K562 (cell line): Measurements from ENCODE around the gene DTWD2. TPM values are rescaled to one million over a fixed set of nuclear protein-coding genes. Genes with fewer than 3 reads are reported as not detected.
A peak's percentile ranks its signal among the peaks of the same experiment; 100 is the strongest.

ENCODE experiments used
- CHD4 ChIP-seq: fragments of 200-600 bp; sonication (generic); IDR thresholded peaks from 3 replicates; pipeline ENCODE4 v1.6.1; 2012; ENCODE audit warnings: low read depth, mild to moderate bottlenecking, mixed read lengths, low read length, inconsistent platforms; ENCODE audit not compliant: insufficient read depth, insufficient replicate concordance, poor library complexity, severe bottlenecking
- FOXJ2 ChIP-seq: fragments of 200-800 bp; sonication (Bioruptor generic); IDR thresholded peaks from 2 replicates; pipeline ENCODE4 v1.6.1; 2016; ENCODE audit warnings: missing genetic modification characterization, missing compliant biosample characterization
- KDM4B ChIP-seq, 2 experiments: fragments of 450-650 bp in 1 of 2; sonication (generic) in 1 of 2; IDR thresholded peaks; 2 replicates each; pipeline ENCODE4 v1.6.1; 2016 to 2017; ENCODE audit warnings: borderline replicate concordance in 2 of 2, antibody characterized with exemption in 1 of 2, low read depth in 1 of 2, mild to moderate bottlenecking in 1 of 2
- MAFF ChIP-seq: IDR thresholded peaks from 2 replicates; pipeline ENCODE4 v1.6.1; 2012; ENCODE audit warnings: low read length, improper control_type of control experiment
- PHF20 ChIP-seq: fragments of 450-650 bp; IDR thresholded peaks from 2 replicates; pipeline ENCODE4 v1.6.1; 2018; ENCODE audit not compliant: partially characterized antibody
- SPI1 ChIP-seq: IDR thresholded peaks from 2 replicates; pipeline ENCODE4 v1.6.1; 2011; ENCODE audit warnings: low read depth, low read length, control low read depth, borderline replicate concordance
- SRSF9 ChIP-seq: fragments of 200-400 bp; formaldehyde crosslinking; IDR thresholded peaks from 2 replicates; pipeline ENCODE4 v1.6.1; 2017; ENCODE audit warnings: low read depth, low read length, borderline replicate concordance
- TEAD1 ChIP-seq, 2 experiments: fragments of 450-650 bp in 1 of 2; sonication (generic) in 1 of 2; formaldehyde crosslinking; IDR thresholded peaks; 2 replicates each; pipeline versions ENCODE4 v1.4.0 to v1.8.0; 2020 to 2022; ENCODE audit warnings: mild to moderate bottlenecking in 2 of 2, missing genetic modification reagents in 1 of 2
- TOE1 ChIP-seq, 2 experiments: fragments of 450-650 bp in 1 of 2; sonication (generic) in 1 of 2; formaldehyde crosslinking in 1 of 2; IDR thresholded peaks; 2 replicates each; pipeline versions ENCODE4 v1.7.1 to v1.8.0; 2016 to 2022; ENCODE audit warnings: borderline replicate concordance in 2 of 2, mild to moderate bottlenecking in 2 of 2, antibody characterized with exemption in 1 of 2, inconsistent platforms in 1 of 2, low read depth in 1 of 2, missing genetic modification reagents in 1 of 2, moderate library complexity in 1 of 2
- USF1 ChIP-seq: sonication (generic); formaldehyde crosslinking; IDR thresholded peaks from 2 replicates; pipeline ENCODE4 v1.9.0; 2022; ENCODE audit warnings: mild to moderate bottlenecking, missing genetic modification reagents
- ZBTB26 ChIP-seq: fragments of 450-650 bp; formaldehyde crosslinking; IDR thresholded peaks from 2 replicates; pipeline ENCODE4 v1.4.0; 2022; ENCODE audit warnings: missing genetic modification characterization
- ZNF165 ChIP-seq: fragments of 250-450 bp; sonication (Bioruptor Pico); IDR thresholded peaks from 2 replicates; pipeline ENCODE4 v1.4.0; 2020; ENCODE audit warnings: borderline replicate concordance
- ZNF778 ChIP-seq: fragments of 450-650 bp; formaldehyde crosslinking; IDR thresholded peaks from 2 replicates; pipeline ENCODE4 v1.4.0; 2020; ENCODE audit warnings: mild to moderate bottlenecking, moderate library complexity
- ZNF79 ChIP-seq: fragments of 250-450 bp; sonication (Bioruptor Pico); IDR thresholded peaks from 2 replicates; pipeline ENCODE4 v1.4.0; 2020; ENCODE audit warnings: low read depth, mild to moderate bottlenecking, moderate library complexity
- polyA plus RNA-seq, 8 experiments: library from polyadenylated mRNA; depleted of rRNA in 4 of 8; stranded (reverse) in 5 of 8; unstranded in 3 of 8; fragments of >200 nt; fragmentation: Nextera tagmentation in 2 of 8; fragmentation: Illumina TruSeq in 1 of 8; extraction: Ambion mirVana in 2 of 8; extraction: Trizol in 1 of 8; gene quantifications; 2 replicates each; pipeline versions ENCODE4 v1.2.1 to v1.2.3, GENCODE V29; 2011 to 2014; ENCODE audit warnings: inconsistent platforms in 1 of 8, missing spikeins in 1 of 8
- total RNA-seq, 7 experiments: library from RNA; depleted of rRNA in 6 of 7; stranded (reverse); fragments of >200 nt in 6 of 7; fragmentation: Illumina TruSeq in 2 of 7; extraction: Trizol in 2 of 7; gene quantifications; 2 replicates each; pipeline versions ENCODE4 v1.2.1 to v1.2.3, GENCODE V29; 2011 to 2021; ENCODE audit warnings: low replicate concordance in 1 of 7
- TF ChIP-seq, protein P1 (sequence below): IDR thresholded peaks from 2 replicates; pipeline ENCODE4 v1.6.1; 2011; ENCODE audit warnings: borderline replicate concordance, low read depth, mild to moderate bottlenecking, moderate library complexity, low read length; ENCODE audit not compliant: insufficient read depth, poor library complexity, severe bottlenecking
- TF ChIP-seq, protein P2 (sequence below): sonication (generic); formaldehyde crosslinking; IDR thresholded peaks from 2 replicates; pipeline ENCODE4 v1.8.0; 2023; ENCODE audit warnings: mild to moderate bottlenecking, missing genetic modification reagents

Gene DTWD2
- total and polyA plus RNA-seq, 9 of the 15 experiments (the other 6 are each of a cell fraction or from before 2014, with no cell fraction given) = 0.99 to 10.8 (median 4.1) TPM

DNA sequence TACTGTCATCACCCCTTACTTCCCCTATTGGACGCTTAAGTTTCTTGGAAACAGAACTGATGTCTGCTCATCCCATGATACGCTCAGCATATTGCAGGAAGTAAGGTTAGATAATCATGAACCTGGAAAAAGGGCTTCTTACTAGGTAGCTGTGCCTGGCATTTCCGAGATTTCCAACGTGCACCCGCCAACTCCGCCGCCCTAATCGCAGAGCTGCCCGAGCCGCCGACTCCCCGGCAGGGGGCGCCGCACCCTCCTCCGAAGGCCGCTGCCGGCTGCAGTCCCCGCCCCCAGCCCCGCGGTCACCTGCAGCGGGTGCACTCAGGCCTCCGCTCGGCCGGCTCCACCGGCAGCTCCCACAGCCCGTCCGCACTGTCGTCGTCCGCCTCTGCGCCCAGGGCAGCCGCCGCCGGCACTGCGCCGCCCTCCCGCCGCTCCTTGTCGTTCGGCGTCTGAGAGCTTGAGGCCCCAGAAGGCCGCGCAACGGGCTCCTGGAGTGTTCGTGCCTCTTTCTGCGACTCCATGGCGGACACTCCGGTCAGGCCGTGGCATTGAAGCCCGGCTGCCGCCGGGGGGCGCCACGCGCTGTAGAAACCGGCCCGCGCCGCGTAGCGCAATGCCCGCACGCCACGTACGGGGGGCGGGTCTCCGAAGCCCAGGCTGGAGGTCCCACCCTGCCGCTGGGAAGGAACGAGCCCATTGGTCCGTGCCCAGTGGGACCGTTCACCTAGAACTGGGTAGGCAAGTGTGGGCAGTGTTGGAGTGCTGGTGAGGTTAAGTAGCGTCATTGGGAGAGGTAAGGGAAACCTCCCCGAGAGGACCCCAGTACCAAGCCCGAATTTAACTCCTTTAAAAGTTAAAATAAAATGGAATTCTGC is at the start of gene DTWD2 (continued):
- 0 out of 2 replicates have a peak, but pooled peaks have one; percentile 54 for TF ChIP-seq TOE1 (IDR thresholded peaks at IDR 0.05; ENCODE audit: borderline replicate concordance)
- TF ChIP-seq TOE1 (CRISPR knock-in tag; IDR thresholded peaks at IDR 0.05; ENCODE audit: borderline replicate concordance, low read depth) = no peak; the same call in 1 of the 2 replicates
- TF ChIP-seq ZBTB26 (CRISPR knock-in tag) = no peak
- TF ChIP-seq ZNF778 (CRISPR knock-in tag) = no peak
- TF ChIP-seq ZNF79 (CRISPR knock-in tag) = no peak
- TF ChIP-seq TEAD1 (CRISPR knock-in tag; IDR thresholded peaks at IDR 0.05) = peak in 1 of 2 experiments; percentile 93; a peak in 2 of 4 replicates
- TF ChIP-seq USF1 (CRISPR knock-in tag) = no peak; the same call in 1 of the 2 replicates
- TF ChIP-seq, protein P1, sequence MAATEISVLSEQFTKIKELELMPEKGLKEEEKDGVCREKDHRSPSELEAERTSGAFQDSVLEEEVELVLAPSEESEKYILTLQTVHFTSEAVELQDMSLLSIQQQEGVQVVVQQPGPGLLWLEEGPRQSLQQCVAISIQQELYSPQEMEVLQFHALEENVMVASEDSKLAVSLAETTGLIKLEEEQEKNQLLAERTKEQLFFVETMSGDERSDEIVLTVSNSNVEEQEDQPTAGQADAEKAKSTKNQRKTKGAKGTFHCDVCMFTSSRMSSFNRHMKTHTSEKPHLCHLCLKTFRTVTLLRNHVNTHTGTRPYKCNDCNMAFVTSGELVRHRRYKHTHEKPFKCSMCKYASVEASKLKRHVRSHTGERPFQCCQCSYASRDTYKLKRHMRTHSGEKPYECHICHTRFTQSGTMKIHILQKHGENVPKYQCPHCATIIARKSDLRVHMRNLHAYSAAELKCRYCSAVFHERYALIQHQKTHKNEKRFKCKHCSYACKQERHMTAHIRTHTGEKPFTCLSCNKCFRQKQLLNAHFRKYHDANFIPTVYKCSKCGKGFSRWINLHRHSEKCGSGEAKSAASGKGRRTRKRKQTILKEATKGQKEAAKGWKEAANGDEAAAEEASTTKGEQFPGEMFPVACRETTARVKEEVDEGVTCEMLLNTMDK = peak; percentile 95
- no peak for TF ChIP-seq FOXJ2 (tag)
- TF ChIP-seq, protein P2, sequence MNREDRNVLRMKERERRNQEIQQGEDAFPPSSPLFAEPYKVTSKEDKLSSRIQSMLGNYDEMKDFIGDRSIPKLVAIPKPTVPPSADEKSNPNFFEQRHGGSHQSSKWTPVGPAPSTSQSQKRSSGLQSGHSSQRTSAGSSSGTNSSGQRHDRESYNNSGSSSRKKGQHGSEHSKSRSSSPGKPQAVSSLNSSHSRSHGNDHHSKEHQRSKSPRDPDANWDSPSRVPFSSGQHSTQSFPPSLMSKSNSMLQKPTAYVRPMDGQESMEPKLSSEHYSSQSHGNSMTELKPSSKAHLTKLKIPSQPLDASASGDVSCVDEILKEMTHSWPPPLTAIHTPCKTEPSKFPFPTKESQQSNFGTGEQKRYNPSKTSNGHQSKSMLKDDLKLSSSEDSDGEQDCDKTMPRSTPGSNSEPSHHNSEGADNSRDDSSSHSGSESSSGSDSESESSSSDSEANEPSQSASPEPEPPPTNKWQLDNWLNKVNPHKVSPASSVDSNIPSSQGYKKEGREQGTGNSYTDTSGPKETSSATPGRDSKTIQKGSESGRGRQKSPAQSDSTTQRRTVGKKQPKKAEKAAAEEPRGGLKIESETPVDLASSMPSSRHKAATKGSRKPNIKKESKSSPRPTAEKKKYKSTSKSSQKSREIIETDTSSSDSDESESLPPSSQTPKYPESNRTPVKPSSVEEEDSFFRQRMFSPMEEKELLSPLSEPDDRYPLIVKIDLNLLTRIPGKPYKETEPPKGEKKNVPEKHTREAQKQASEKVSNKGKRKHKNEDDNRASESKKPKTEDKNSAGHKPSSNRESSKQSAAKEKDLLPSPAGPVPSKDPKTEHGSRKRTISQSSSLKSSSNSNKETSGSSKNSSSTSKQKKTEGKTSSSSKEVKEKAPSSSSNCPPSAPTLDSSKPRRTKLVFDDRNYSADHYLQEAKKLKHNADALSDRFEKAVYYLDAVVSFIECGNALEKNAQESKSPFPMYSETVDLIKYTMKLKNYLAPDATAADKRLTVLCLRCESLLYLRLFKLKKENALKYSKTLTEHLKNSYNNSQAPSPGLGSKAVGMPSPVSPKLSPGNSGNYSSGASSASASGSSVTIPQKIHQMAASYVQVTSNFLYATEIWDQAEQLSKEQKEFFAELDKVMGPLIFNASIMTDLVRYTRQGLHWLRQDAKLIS (CRISPR knock-in tag) = no peak
- TF ChIP-seq MAFF = no peak
- TF ChIP-seq SPI1 = no peak
- TF ChIP-seq PHF20 = peak; percentile 78
- TF ChIP-seq CHD4 = no peak
- TF ChIP-seq KDM4B (IDR thresholded peaks at IDR 0.05; ENCODE audit: borderline replicate concordance in 2 of 2, low read depth in 1 of 2) = peak in 1 of 2 experiments; percentile 45; a peak in 1 of 4 replicates
- TF ChIP-seq SRSF9 = no peak
- TF ChIP-seq ZNF165 (CRISPR knock-in tag) = peak; percentile 29; the same call in 1 of the 2 replicates
